Measurements from ENCODE around the gene RNF123. TPM values are rescaled to one million over a fixed set of nuclear protein-coding genes. Genes with fewer than 3 reads are reported as not detected.
A peak's percentile ranks its signal among the peaks of the same experiment; 100 is the strongest.

Gene RNF123
- total RNA-seq, 1 experiment from 2014 or later, result 40.6 TPM

DNA sequence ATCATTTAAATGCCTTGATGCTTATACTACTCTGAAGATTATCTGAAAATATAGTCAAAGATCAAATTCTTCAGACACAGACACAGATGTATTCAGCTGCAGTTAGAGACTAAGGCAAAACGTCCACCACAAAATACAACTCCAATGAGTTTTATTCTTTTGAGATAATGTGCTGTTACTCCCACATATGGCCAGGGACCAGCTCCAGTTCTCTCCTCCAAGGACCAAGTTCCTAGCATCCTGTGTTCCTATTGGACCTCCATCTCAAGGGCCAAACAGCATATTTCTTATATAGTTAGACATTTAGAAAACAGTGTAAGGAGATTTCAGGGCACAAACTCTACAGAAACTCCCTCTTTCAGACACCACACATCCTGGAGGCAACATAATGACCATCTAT is 69.9 kb downstream of the RNF123 start:
- TF ChIP-seq, protein P1, sequence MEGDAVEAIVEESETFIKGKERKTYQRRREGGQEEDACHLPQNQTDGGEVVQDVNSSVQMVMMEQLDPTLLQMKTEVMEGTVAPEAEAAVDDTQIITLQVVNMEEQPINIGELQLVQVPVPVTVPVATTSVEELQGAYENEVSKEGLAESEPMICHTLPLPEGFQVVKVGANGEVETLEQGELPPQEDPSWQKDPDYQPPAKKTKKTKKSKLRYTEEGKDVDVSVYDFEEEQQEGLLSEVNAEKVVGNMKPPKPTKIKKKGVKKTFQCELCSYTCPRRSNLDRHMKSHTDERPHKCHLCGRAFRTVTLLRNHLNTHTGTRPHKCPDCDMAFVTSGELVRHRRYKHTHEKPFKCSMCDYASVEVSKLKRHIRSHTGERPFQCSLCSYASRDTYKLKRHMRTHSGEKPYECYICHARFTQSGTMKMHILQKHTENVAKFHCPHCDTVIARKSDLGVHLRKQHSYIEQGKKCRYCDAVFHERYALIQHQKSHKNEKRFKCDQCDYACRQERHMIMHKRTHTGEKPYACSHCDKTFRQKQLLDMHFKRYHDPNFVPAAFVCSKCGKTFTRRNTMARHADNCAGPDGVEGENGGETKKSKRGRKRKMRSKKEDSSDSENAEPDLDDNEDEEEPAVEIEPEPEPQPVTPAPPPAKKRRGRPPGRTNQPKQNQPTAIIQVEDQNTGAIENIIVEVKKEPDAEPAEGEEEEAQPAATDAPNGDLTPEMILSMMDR (conservative IDR thresholded peaks at IDR 0.05), result no peak
- no peak overlapping the region for H3K18ac ChIP-seq (ENCODE audit: insufficient read length, low read depth, low read length)
- H3K27ac Mint-ChIP-seq, result peak overlapping the region in 1 of 3 experiments; percentile 7; a peak in 1 of 7 replicates

More for the DNA sequence above, 69.9 kb downstream of the RNF123 start:
- H3K4me3 Mint-ChIP-seq, result no peak overlapping the region
- Histone ChIP-seq H2BK20ac (ENCODE audit: low read depth, low read length, poor library complexity, severe bottlenecking) (no peak overlapping the region), H2BK15ac (ENCODE audit: low read depth, low read length) (no peak overlapping the region), H2BK12ac (ENCODE audit: insufficient read length, low read depth, low read length) (no peak overlapping the region), H3K23me2 (ENCODE audit: insufficient read length, low read depth, low read length, poor library complexity, severe bottlenecking) (no peaks in the 10 kb centered on the region), H3K9me3 (ENCODE audit: control insufficient read depth, low read depth, low read length) (no peaks in the 10 kb centered on the region), H3K4me2 (ENCODE audit: insufficient read depth, insufficient read length, low read length) (no peak overlapping the region), H3K9ac (ENCODE audit: extremely low read depth, insufficient read length, low read length) (no peak overlapping the region), H4K91ac (ENCODE audit: insufficient read length, low read depth, low read length) (no peak overlapping the region), H2BK120ac (ENCODE audit: low read depth, low read length, poor library complexity, severe bottlenecking) (no peak overlapping the region), H4K20me1 (ENCODE audit: control insufficient read depth, insufficient read depth, insufficient read length) (no peaks in the 10 kb centered on the region), H2BK5ac (ENCODE audit: insufficient read length, low read length) (no peak overlapping the region), H3K79me1 (ENCODE audit: insufficient read depth, low read depth, low read length, poor library complexity, severe bottlenecking) (peaks cover 5% of the 10 kb centered on the region), H3K4me1 (ENCODE audit: insufficient read depth, low read length) (no peaks in the 10 kb centered on the region), H4K8ac (replicated peaks; ENCODE audit: insufficient read length, low read depth, low read length) (no peak overlapping the region), H2AK5ac (ENCODE audit: insufficient read length, low read length) (no peak overlapping the region), H4K5ac (ENCODE audit: insufficient read length, low read depth, low read length) (no peak overlapping the region), H3K4ac (ENCODE audit: low read depth, low read length) (no peak overlapping the region), H3K27ac (ENCODE audit: insufficient read length, low read depth, low read length) (no peak overlapping the region), H3T11ph (ENCODE audit: low read length) (no peak overlapping the region), H2AFZ (ENCODE audit: low read length) (no peak overlapping the region), H3K56ac (ENCODE audit: insufficient read length, low read depth, low read length) (no peak overlapping the region), H3K27me3 (ENCODE audit: insufficient read depth, low read length) (no peaks in the 10 kb centered on the region), H3K23ac (ENCODE audit: insufficient read length, low read depth, low read length) (no peak overlapping the region), H3K79me2 (ENCODE audit: insufficient read depth, low read length) (peaks cover 3% of the 10 kb centered on the region; the same call in 1 of the 2 replicates), H3K14ac (ENCODE audit: insufficient read depth, low read length) (no peak overlapping the region)
- no peaks in the 10 kb centered on the region for H3K36me3 Mint-ChIP-seq (ENCODE audit: insufficient read depth in 1 of 3, low read depth in 3 of 3)
- H3K4me1 Mint-ChIP-seq, result peaks cover 3 to 11% of the 10 kb centered on the region in 2 experiments
- DNase-seq, result no peak
- no peaks in the 10 kb centered on the region for H3K9me3 Mint-ChIP-seq
- no peaks in the 10 kb centered on the region for H3K27me3 Mint-ChIP-seq (ENCODE audit: low read depth)
- no CpG with 5 or more reads among the region's 1 CpG for WGBS (ENCODE audit: extremely low coverage, insufficient read length, low lambda C conversion rate)

Data from H9 (cell line).